ENCODE data around the gene TNRC6C. TPM values are rescaled to one million over a fixed set of nuclear protein-coding genes. Genes with fewer than 3 reads are reported as not detected.

Gene TNRC6C
- total and polyA plus RNA-seq, 9 of the 15 experiments (the other 6 are each of a cell fraction or from before 2014, with no cell fraction given), result 0.20 to 4.9 (median 2.3) TPM

GRCh38 chr17:78127239-78127887 is 168.9 kb downstream of the TNRC6C start (continued):
- TF ChIP-seq SRSF7 (optimal IDR thresholded peaks at IDR 0.05; ENCODE audit: low read depth, low read length) (no peak), ZNF431 (CRISPR knock-in tag; IDR thresholded peaks at IDR 0.05) (no peak), ZNF121 (CRISPR knock-in tag; conservative IDR thresholded peaks at IDR 0.05) (no peak), DLX4 (CRISPR knock-in tag; IDR thresholded peaks at IDR 0.05) (no peak), ZBTB7A (IDR thresholded peaks at IDR 0.05; ENCODE audit: borderline replicate concordance, control insufficient read depth, low read depth, low read length) (peak; percentile 77; the same call in 1 of the 2 replicates), ZFX (CRISPR knock-in tag; IDR thresholded peaks at IDR 0.05) (peak; percentile 46; the same call in 1 of the 2 replicates), ARID4B (CRISPR knock-in tag; IDR thresholded peaks at IDR 0.05) (peak; percentile 71), RBM39 (optimal IDR thresholded peaks at IDR 0.05; ENCODE audit: low read depth, low read length) (no peak), MEF2D (tag; conservative IDR thresholded peaks at IDR 0.05; ENCODE audit: low read depth) (no peak), POLR2AphosphoS5 (IDR thresholded peaks at IDR 0.05; ENCODE audit: control insufficient read depth, insufficient read depth, low read depth, low read length) (peak; percentile 57; the same call in 1 of the 2 replicates), NELFE (IDR thresholded peaks at IDR 0.05; ENCODE audit: insufficient read depth, insufficient read length) (no peak), KDM4B (IDR thresholded peaks at IDR 0.05; ENCODE audit: borderline replicate concordance in 2 of 2, low read depth in 1 of 2) (peak in 1 of 2 experiments; percentile 63; a peak in 1 of 4 replicates), CBFA2T3 (IDR thresholded peaks at IDR 0.05) (peak; percentile 25; the same call in 1 of the 2 replicates), SOX6 (IDR thresholded peaks at IDR 0.05) (peak; percentile 30; the same call in 1 of the 2 replicates), NR2C2 (CRISPR knock-in tag; IDR thresholded peaks at IDR 0.05) (peak; percentile 66), NR2C2 (tag; IDR thresholded peaks at IDR 0.05) (peak; percentile 93), FOXK1 (CRISPR knock-in tag; IDR thresholded peaks at IDR 0.05; ENCODE audit: borderline replicate concordance) (no peak), PRMT5 (CRISPR knock-in tag; IDR thresholded peaks at IDR 0.05) (no peak), TGIF2 (CRISPR knock-in tag; IDR thresholded peaks at IDR 0.05) (no peak), ZNF133 (CRISPR knock-in tag; IDR thresholded peaks at IDR 0.05) (no peak), ZSCAN32 (CRISPR knock-in tag; IDR thresholded peaks at IDR 0.05) (no peak), SIN3B (IDR thresholded peaks at IDR 0.05; ENCODE audit: low read depth) (no peak), SUPT5H (IDR thresholded peaks at IDR 0.05) (peak; percentile 68), ZNF311 (CRISPR knock-in tag; IDR thresholded peaks at IDR 0.05) (no peak), PHB (CRISPR knock-in tag; IDR thresholded peaks at IDR 0.05) (no peak), ETV1 (tag; conservative IDR thresholded peaks at IDR 0.05; ENCODE audit: low read depth) (peak; percentile 97)
